ENCODE data around the gene AKT2. TPM values are rescaled to one million over a fixed set of nuclear protein-coding genes. Genes with fewer than 3 reads are reported as not detected.

Gene AKT2
- total RNA-seq, 1 donor from 2014 or later = 197 TPM

DNA sequence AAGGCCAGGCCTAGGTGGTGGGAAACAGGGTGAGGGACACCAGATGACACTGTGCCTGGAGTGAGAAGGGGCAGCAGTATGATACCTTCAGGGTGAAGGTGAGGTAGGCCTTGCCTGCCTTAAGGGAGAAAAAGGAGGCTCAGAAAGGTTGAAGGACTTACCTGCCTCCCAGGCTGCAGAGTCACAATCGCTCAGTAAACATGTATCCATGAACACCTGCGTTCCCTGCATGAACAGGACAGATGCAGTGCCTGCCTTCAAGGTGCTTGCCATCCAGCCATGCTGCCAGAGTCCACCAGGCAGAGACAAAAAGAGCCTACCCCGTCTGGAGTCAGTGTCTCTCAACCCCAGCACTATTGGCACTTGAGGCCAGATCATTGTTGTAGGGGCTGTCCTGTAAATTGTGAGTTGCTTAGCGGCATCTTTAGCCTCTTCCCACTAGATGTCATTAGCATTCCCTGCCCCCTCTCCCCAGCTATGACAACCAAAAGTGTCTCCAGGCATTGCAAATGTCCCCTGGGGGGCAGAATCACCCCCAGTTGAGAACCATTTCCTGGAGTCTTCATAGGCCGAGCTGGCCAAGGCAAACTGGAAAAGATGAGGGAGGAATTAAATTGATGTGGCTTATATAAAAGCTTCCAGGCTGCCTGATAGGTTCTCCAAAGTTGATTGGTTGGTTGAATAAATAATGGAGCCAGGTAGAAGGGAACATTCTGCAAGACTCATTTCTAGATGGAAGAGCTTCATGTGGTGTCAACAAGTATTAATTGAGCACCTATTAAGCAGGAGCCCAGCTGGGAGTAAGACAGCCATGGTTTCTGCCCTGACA, 92.2 kb downstream of the AKT2 start:
- peaks cover 5% of the 10 kb centered on the region for H3K9me3 Mint-ChIP-seq (ENCODE audit: unreplicated experiment)
- peak overlapping the region; percentile 63 for H3K4me3 Mint-ChIP-seq (ENCODE audit: unreplicated experiment)
- no peaks in the 10 kb centered on the region for H3K36me3 Mint-ChIP-seq (ENCODE audit: unreplicated experiment)
- H3K27me3 Mint-ChIP-seq (ENCODE audit: unreplicated experiment) = no peaks in the 10 kb centered on the region
- DNase-seq = no peak
- TF ChIP-seq, protein P1, sequence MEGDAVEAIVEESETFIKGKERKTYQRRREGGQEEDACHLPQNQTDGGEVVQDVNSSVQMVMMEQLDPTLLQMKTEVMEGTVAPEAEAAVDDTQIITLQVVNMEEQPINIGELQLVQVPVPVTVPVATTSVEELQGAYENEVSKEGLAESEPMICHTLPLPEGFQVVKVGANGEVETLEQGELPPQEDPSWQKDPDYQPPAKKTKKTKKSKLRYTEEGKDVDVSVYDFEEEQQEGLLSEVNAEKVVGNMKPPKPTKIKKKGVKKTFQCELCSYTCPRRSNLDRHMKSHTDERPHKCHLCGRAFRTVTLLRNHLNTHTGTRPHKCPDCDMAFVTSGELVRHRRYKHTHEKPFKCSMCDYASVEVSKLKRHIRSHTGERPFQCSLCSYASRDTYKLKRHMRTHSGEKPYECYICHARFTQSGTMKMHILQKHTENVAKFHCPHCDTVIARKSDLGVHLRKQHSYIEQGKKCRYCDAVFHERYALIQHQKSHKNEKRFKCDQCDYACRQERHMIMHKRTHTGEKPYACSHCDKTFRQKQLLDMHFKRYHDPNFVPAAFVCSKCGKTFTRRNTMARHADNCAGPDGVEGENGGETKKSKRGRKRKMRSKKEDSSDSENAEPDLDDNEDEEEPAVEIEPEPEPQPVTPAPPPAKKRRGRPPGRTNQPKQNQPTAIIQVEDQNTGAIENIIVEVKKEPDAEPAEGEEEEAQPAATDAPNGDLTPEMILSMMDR (IDR thresholded peaks at IDR 0.05; ENCODE audit: partially characterized antibody, unreplicated experiment) = no peak
- no peaks in the 10 kb centered on the region for H3K4me1 Mint-ChIP-seq (ENCODE audit: low read depth, unreplicated experiment)
- no peak overlapping the region for H3K27ac Mint-ChIP-seq (ENCODE audit: unreplicated experiment)

DNA sequence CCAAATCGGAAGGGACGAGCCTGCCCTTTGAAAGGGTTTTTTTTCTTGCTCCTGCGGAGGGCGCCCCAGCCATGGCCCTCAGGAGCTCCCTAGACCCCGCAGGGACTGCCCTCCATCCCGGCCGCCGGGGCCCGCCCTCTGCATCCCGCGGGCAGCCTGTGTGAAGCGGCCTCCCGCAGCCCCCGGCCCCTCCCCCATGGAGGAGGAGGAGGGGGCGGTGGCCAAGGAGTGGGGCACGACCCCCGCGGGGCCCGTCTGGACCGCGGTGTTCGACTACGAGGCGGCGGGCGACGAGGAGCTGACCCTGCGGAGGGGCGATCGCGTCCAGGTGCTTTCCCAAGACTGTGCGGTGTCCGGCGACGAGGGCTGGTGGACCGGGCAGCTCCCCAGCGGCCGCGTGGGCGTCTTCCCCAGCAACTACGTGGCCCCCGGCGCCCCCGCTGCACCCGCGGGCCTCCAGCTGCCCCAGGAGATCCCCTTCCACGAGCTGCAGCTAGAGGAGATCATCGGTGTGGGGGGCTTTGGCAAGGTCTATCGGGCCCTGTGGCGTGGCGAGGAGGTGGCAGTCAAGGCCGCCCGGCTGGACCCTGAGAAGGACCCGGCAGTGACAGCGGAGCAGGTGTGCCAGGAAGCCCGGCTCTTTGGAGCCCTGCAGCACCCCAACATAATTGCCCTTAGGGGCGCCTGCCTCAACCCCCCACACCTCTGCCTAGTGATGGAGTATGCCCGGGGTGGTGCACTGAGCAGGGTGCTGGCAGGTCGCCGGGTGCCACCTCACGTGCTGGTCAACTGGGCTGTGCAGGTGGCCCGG, 93.1 kb downstream of the AKT2 start:
- Mint-ChIP-seq H3K27me3 (ENCODE audit: unreplicated experiment) (no peaks in the 10 kb centered on the region), H3K9me3 (ENCODE audit: unreplicated experiment) (peaks cover 5% of the 10 kb centered on the region), H3K4me3 (ENCODE audit: unreplicated experiment) (peak overlapping the region; percentile 63), H3K36me3 (ENCODE audit: unreplicated experiment) (no peaks in the 10 kb centered on the region), H3K27ac (ENCODE audit: unreplicated experiment) (no peak overlapping the region), H3K4me1 (ENCODE audit: low read depth, unreplicated experiment) (no peaks in the 10 kb centered on the region)
- TF ChIP-seq, protein P1 (IDR thresholded peaks at IDR 0.05; ENCODE audit: partially characterized antibody, unreplicated experiment) = no peak
- peak; percentile 78 for DNase-seq

DNA sequence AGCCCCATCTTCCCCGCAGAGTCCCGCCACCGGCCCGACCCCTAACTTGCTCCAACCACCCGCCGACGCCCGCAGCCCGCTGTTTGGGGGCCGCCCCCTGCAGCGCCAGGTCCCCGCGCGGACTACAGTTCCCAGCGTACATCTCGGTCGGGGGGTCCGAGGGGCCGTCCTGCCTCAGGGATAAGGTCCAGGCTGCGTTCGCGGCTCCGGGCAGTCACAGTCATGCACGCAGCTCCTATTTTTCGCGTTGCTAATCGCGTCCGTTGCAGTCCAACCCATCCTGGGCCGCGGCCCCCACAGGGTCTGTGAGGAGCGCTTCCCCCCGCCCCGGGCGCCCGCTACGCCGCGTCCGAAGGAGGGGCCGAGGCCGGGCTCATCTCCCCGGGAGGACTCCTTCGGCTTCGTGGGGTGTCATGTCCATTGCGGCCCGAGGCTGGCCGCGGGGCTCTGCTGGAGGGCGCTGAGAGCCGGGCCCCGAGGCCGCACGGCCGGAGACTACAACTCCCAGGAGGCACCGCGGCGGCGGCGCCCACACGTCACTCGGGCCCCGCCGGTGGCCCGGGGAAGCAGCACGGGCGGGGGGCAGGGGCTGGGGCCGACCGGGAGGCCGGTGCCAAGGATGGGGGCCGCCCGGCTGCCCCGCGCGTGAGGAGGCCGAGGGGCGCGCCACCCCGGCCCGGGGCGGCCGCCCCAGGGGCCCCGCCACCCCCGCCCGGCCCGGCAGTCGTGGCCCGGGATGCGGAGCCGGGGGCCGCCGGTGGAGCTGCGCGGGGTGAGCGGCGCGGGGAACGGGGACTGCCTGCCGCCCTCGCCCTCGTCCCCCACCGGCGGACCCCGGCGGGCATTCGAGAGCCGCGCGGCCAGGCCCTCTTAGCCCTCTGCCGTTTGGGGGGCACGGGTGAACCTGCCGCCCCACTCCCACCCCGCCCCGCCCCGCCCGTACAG, 94.0 kb downstream of the AKT2 start, which contains the start of gene MAP3K10:
Gene MAP3K10 (plus strand): TSS at position 536 of the 945 bp plus-strand sequence. CDS start 606 bp downstream, outside the sequence.
- TF ChIP-seq, protein P1 (IDR thresholded peaks at IDR 0.05; ENCODE audit: partially characterized antibody, unreplicated experiment) = no peak
- H3K4me3 Mint-ChIP-seq (ENCODE audit: unreplicated experiment) = peak within 1 kb of the TSS; percentile 85
- peak; percentile 84 for DNase-seq
- no peaks in the 10 kb centered on the region for H3K27me3 Mint-ChIP-seq (ENCODE audit: unreplicated experiment)
- no peaks in the 10 kb centered on the region for H3K4me1 Mint-ChIP-seq (ENCODE audit: low read depth, unreplicated experiment)
- H3K36me3 Mint-ChIP-seq (ENCODE audit: unreplicated experiment) = no peaks in the 10 kb centered on the region
- peaks cover 5% of the 10 kb centered on the region for H3K9me3 Mint-ChIP-seq (ENCODE audit: unreplicated experiment)
- peak within 1 kb of the TSS; percentile 38 for H3K27ac Mint-ChIP-seq (ENCODE audit: unreplicated experiment)

DNA sequence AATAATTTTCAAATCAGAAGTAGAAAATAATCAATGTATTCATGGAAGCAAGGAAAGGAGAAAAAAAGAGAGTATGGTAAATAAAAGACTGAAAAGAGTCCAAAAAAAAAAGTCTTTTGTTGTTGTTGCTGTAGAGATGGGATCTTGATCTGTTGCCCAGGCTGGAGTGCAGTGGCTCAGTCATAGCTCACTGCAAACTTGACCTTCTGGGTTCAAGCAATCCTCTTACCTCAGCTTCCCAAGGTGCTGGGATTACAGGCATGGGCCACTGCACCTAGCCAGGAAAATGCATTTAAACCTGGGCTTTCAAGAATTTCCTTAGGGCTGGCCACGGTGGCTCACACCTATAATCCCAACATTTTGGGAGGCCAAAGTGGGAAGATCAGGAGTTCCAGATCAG, 100.9 kb downstream of the AKT2 start:
- no peak overlapping the region for H3K27ac Mint-ChIP-seq (ENCODE audit: unreplicated experiment)
- peaks cover 3% of the 10 kb centered on the region for H3K36me3 Mint-ChIP-seq (ENCODE audit: unreplicated experiment)
- no peaks in the 10 kb centered on the region for H3K4me1 Mint-ChIP-seq (ENCODE audit: low read depth, unreplicated experiment)
- no peaks in the 10 kb centered on the region for H3K27me3 Mint-ChIP-seq (ENCODE audit: unreplicated experiment)
- peaks cover 2% of the 10 kb centered on the region for H3K9me3 Mint-ChIP-seq (ENCODE audit: unreplicated experiment)
- no peak for DNase-seq
- TF ChIP-seq, protein P1 (IDR thresholded peaks at IDR 0.05; ENCODE audit: partially characterized antibody, unreplicated experiment) = no peak
- no peak overlapping the region for H3K4me3 Mint-ChIP-seq (ENCODE audit: unreplicated experiment)

Small RNA genes within 50 kb of the gene (microRNA-seq; reads per million reads assigned to microRNA genes)
- 51.8 reads per million, percentile 69 among the genes with 10 or more reads in this experiment for gene MIR641 (ENCODE audit: unreplicated experiment)

Other genes with a start within 250 kb of the AKT2 start
- gene ZNF780B, start 229.1 kb downstream of the AKT2 start, total RNA-seq (ENCODE audit: unreplicated experiment) = 35.0 TPM
- 20.0 TPM for gene ZNF780A, start 194.4 kb downstream of the AKT2 start, total RNA-seq (ENCODE audit: unreplicated experiment)
- gene MAP3K10, start 93.9 kb downstream of the AKT2 start, total RNA-seq (ENCODE audit: unreplicated experiment) = 66.9 TPM
- 19.5 TPM for gene TTC9B, start 67.0 kb downstream of the AKT2 start, total RNA-seq (ENCODE audit: unreplicated experiment)
- 2.3 TPM for gene CCNP, start 58.7 kb downstream of the AKT2 start, total RNA-seq (ENCODE audit: unreplicated experiment)
- 25.8 TPM for gene C19orf47, start 63.1 kb upstream of the AKT2 start, total RNA-seq (ENCODE audit: unreplicated experiment)
- gene PLD3, start 63.4 kb upstream of the AKT2 start, total RNA-seq (ENCODE audit: unreplicated experiment) = 1,227 TPM
- not detected for gene HIPK4, start 104.8 kb upstream of the AKT2 start, total RNA-seq (ENCODE audit: unreplicated experiment)
- gene PRX, start 128.0 kb upstream of the AKT2 start, total RNA-seq (ENCODE audit: unreplicated experiment) = 4.7 TPM
- gene SERTAD1, start 140.6 kb upstream of the AKT2 start, total RNA-seq (ENCODE audit: unreplicated experiment) = 3.6 TPM
- 30.1 TPM for gene SERTAD3, start 159.0 kb upstream of the AKT2 start, total RNA-seq (ENCODE audit: unreplicated experiment)
- gene BLVRB, start 180.4 kb upstream of the AKT2 start, total RNA-seq (ENCODE audit: unreplicated experiment) = 7.2 TPM
- 161 TPM for gene SPTBN4, start 181.7 kb upstream of the AKT2 start, total RNA-seq (ENCODE audit: unreplicated experiment)

All from glutamatergic neuron (in vitro differentiated cells).